Progenitor cell of endocrine pancreas (in vitro differentiated cells): ENCODE data around the gene HEATR1. TPM values are rescaled to one million over a fixed set of nuclear protein-coding genes. Genes with fewer than 3 reads are reported as not detected.

ENCODE experiments used
- DNase-seq: peaks from one replicate; pipeline ENCODE4 v3.0.0; 2021; ENCODE audit warnings: low spot score; ENCODE audit not compliant: unreplicated experiment
- H3K27ac Mint-ChIP-seq: 2 replicates; pipeline ENCODE4 v1.8.0; 2021; ENCODE audit warnings: mild to moderate bottlenecking, moderate library complexity, mixed read lengths
- H3K27me3 Mint-ChIP-seq: 2 replicates; pipeline ENCODE4 v1.8.0; 2021; ENCODE audit warnings: mixed read lengths
- H3K36me3 Mint-ChIP-seq: 2 replicates; pipeline ENCODE4 v1.8.0; 2022; ENCODE audit warnings: mixed read lengths; ENCODE audit not compliant: insufficient read depth
- H3K4me1 Mint-ChIP-seq: 2 replicates; pipeline ENCODE4 v1.8.0; 2021; ENCODE audit warnings: low read depth, mixed read lengths
- H3K4me3 Mint-ChIP-seq: 2 replicates; pipeline ENCODE4 v1.8.0; 2021; ENCODE audit warnings: low read depth, mild to moderate bottlenecking, moderate library complexity, mixed read lengths
- H3K9me3 Mint-ChIP-seq: 2 replicates; pipeline ENCODE4 v1.8.0; 2021; ENCODE audit warnings: low read depth, mixed read lengths
- CTCF ChIP-seq: fragments of 200-600 bp; sonication (generic); IDR thresholded peaks from one replicate; pipeline ENCODE4 v1.5.0; 2021; ENCODE audit warnings: antibody characterized with exemption, mild to moderate bottlenecking; ENCODE audit not compliant: unreplicated experiment
- total RNA-seq: library from RNA; stranded (reverse); gene quantifications from 2 replicates; pipeline ENCODE4 v1.2.1, GENCODE V29; 2021

Gene HEATR1
- total RNA-seq, 1 donor from 2014 or later = 55.9 TPM

- H3K9me3 Mint-ChIP-seq = no peaks in the 10 kb centered on the region
- no peak for DNase-seq
- peak overlapping the region; percentile 29 for H3K27ac Mint-ChIP-seq
- peaks cover 8% of the 10 kb centered on the region for H3K36me3 Mint-ChIP-seq
- H3K4me1 Mint-ChIP-seq = peaks cover 5% of the 10 kb centered on the region
- no peak for TF ChIP-seq CTCF
- no peaks in the 10 kb centered on the region for H3K27me3 Mint-ChIP-seq
- no peak overlapping the region for H3K4me3 Mint-ChIP-seq
These were observed 68.6 kb downstream of the HEATR1 start for GRCh38 chr1:236535662-236536161.

GRCh38 chr1:236535190-236535589 is 69.1 kb downstream of the HEATR1 start:
- DNase-seq = no peak
- Mint-ChIP-seq H3K9me3 (no peaks in the 10 kb centered on the region), H3K27ac (no peak overlapping the region), H3K36me3 (peaks cover 8% of the 10 kb centered on the region), H3K4me1 (peaks cover 5% of the 10 kb centered on the region), H3K4me3 (no peak overlapping the region), H3K27me3 (no peaks in the 10 kb centered on the region)
- no peak for TF ChIP-seq CTCF

GRCh38 chr1:236534151-236534651 is 70.1 kb downstream of the HEATR1 start:
- H3K4me3 Mint-ChIP-seq = no peak overlapping the region
- no peak overlapping the region for H3K27ac Mint-ChIP-seq
- no peaks in the 10 kb centered on the region for H3K9me3 Mint-ChIP-seq
- peaks cover 5% of the 10 kb centered on the region for H3K4me1 Mint-ChIP-seq
- H3K36me3 Mint-ChIP-seq = peaks cover 4% of the 10 kb centered on the region
- H3K27me3 Mint-ChIP-seq = no peaks in the 10 kb centered on the region
- no peak for TF ChIP-seq CTCF
- no peak for DNase-seq

GRCh38 chr1:236532850-236533249 is 71.5 kb downstream of the HEATR1 start:
- H3K27ac Mint-ChIP-seq = no peak overlapping the region
- no peak for DNase-seq
- no peak for TF ChIP-seq CTCF
- H3K4me1 Mint-ChIP-seq = peaks cover 5% of the 10 kb centered on the region
- no peak overlapping the region for H3K4me3 Mint-ChIP-seq
- no peaks in the 10 kb centered on the region for H3K9me3 Mint-ChIP-seq
- H3K36me3 Mint-ChIP-seq = peaks cover 4% of the 10 kb centered on the region
- no peaks in the 10 kb centered on the region for H3K27me3 Mint-ChIP-seq

GRCh38 chr1:236530959-236531358 is 73.4 kb downstream of the HEATR1 start:
- H3K27me3 Mint-ChIP-seq = no peaks in the 10 kb centered on the region
- no peak overlapping the region for H3K27ac Mint-ChIP-seq
- H3K9me3 Mint-ChIP-seq = no peaks in the 10 kb centered on the region
- no peak for DNase-seq
- no peak for TF ChIP-seq CTCF
- H3K4me1 Mint-ChIP-seq = peaks cover 5% of the 10 kb centered on the region
- H3K4me3 Mint-ChIP-seq = no peak overlapping the region
- H3K36me3 Mint-ChIP-seq = peaks cover 11% of the 10 kb centered on the region
